ENCODE results near the gene PMFBP1.

DNA sequence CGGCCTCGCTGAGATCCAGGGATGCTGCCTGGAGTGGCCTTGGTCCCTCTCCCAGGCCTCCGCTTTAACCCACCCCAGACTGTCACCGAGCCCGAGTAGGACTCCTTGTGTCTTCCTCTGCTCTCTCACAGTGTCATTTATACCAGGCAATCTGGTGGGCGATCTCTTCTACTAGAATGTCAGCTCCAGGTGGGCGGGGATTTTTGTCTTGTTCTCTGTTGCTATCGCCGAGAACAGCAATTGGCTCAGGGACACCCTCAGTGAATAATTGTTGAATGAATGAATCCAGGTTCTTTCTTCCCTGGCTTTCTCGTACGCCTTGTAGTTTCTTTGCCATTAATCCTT lies 77.7 kb downstream of the PMFBP1 start:
- TF ChIP-seq CTCF (IDR thresholded peaks at IDR 0.05; ENCODE audit: low read length) (no peak), EZH2 (IDR thresholded peaks at IDR 0.05; ENCODE audit: borderline replicate concordance, low read length) (no peak)
